Stimulated activated CD4-positive, alpha-beta T cell treated with anti-CD3 and anti-CD28 coated beads, Interleukin-1b, Interleukin-23, amount 100 ng/mL, for 24 hours (primary cell): ENCODE data around the gene FA2H.
"Not testable (repeated sequence)": the region's sequence is repeated elsewhere in the genome, so short reads cannot be mapped to it uniquely, and the experiment has no call there.

Source experiments
- DNase-seq, 4 experiments: peaks; one replicate each; pipeline ENCODE4 v3.0.0-alpha.2; 2020; ENCODE audit warnings: low read depth in 4 of 4, low spot score in 1 of 4

The FA2H gene

GRCh38 chr16:74691093-74691855 is 83.3 kb downstream of the FA2H start:
- no peak for DNase-seq

GRCh38 chr16:74682556-74682955 is 92.1 kb downstream of the FA2H start:
- no peak for DNase-seq

DNA sequence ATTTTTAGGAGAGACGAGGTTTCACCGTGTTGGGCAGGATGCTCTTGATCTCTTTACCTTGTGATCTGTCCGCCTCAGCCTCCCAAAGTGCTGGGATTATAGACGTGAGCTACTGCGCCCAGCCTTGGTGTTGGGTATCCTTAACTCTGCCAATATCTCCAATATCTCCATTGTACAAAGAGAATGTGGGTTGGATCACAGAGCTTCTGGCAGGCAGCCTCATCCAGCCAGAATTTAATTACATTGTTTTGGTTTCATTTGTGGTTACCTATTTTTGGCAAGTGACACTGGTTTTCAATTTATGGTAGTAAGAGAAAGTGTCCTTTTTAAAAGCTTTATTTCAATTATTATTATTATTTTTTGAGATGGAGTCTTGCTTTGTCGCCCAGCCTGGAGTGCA is 93.9 kb downstream of the FA2H start:
- DNase-seq, result no peak

DNA sequence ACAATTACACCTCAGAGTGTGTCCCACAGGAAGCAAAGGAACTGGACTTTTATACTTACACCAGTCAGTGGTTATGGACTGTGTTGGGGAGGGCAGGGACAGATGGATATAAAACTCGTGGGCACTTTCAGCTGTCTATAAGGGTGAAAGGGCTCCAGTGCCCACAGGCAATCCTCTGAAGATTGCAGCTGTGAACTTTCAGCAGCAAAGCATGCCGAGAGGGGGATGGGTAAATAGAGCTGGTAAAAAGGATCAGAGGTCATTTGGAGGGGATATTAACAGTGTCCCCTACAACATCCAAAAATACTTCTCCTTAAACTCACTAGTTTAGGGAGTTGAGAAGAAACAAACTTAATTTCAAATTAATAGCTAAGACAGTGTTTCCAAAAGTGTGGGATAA is 94.6 kb downstream of the FA2H start:
- DNase-seq, result no peak

DNA sequence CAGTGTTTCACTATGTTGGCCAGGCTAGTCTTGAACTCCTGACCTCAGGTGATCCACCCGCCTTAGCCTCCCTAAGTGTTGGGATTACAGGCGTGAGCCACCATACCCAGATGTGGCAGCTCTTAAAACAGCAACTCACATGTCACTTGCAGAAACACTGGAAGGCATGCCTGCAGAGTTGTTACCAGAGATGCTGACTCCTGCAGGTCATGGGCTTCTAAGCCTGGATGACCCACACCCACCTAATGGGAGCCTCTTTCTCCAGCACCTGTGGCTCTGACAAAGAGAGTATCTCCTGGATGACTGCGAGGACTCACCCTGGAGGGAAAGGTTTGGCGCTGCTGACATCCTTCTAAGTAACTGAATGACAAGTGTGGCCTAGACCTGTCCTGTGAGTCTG is 96.8 kb downstream of the FA2H start:
- no peak for DNase-seq

DNA sequence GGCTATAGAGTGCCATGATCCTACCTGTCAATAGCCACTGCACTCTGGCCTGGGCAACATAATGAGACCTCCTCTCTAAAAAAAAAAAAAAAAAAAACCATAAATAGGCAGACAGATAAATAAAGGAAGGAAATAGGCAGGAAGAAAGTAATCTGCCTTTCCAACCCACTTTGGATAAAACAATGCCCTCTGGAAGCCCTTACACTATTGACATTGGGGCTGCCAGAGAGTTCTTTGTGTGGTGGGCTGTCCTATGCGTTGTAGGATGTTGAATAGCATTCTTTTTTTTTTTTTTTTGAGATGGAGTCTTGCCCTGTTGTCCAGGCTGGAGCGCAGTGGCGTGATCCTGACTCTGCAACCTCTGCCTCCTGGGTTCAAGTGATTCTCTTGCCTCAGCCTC is 100.7 kb downstream of the FA2H start:
- no peak for DNase-seq

GRCh38 chr16:74668877-74669276 is 105.7 kb downstream of the FA2H start:
- DNase-seq, result not testable (repeated sequence)

GRCh38 chr16:74667255-74667700 is 107.3 kb downstream of the FA2H start:
- DNase-seq, result peak in 2 of 4 experiments; percentile 5 to 13

DNA sequence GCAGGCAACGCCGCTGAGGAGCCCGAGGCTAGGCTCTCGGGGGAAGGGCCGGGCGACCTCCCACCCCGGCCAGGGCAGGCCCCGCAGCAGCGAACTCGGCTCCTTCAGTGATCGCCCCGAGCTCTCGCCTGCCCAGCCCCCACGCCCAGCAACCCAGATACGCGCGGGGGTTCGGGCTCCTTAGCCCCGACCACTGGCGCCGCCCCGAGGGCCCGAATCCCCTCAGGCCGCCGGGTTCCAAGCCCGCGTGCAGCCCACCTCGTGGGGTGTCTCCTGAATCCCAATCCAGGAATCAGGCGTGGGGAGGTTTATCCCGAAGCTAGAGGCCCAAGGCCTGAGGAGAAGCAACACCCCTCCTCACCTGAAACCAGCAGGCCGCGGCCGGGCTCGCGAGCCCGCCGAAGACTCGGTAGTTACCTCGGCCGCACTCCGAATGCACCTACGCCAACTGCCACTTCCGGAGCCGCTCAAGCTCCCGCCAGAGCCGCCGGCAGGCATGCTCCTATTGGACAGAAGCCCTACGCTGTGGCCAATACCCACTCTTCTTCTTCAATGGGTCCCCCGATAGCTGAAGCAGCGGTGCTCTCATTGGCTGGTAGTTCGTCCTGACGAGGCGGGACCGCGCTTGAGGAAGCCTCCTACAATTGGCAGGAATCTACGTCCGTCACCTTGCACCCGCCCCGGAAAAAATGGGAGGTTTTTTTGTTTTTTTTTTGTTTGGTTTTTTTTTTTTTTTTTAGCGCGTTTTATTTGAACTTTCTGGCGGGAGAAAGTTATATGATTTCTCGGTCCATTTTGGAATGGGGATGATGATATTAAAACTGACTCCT is 108.0 kb downstream of the FA2H start, which contains the start of gene RFWD3:
Gene RFWD3 (minus strand): TSS at position 453 of the 830 bp plus-strand sequence. CDS start 5,428 bp downstream, outside the sequence.
- peak; percentile 85 to 91 (median 89) for DNase-seq

GRCh38 chr16:74666010-74666421 is 108.6 kb downstream of the FA2H start:
- DNase-seq, result no peak
